Measurements from ENCODE around the gene SPHK1.

Gene SPHK1

GRCh38 chr17:76397184-76397583 is 12.8 kb downstream of the SPHK1 start:
- CTCF ChIA-PET: interaction anchor here (0.7 to 3.5 kb wide), 17 partner anchors 9 to 276 kb away, joined by 3 to 42 read pairs (median 5); partner anchors contain the start of gene SPHK1
- TF ChIP-seq NFRKB (IDR thresholded peaks at IDR 0.05) (no peak), ZNF384 (IDR thresholded peaks at IDR 0.05) (no peak), L3MBTL2 (conservative IDR thresholded peaks at IDR 0.05) (no peak), LEF1 (IDR thresholded peaks at IDR 0.05; ENCODE audit: borderline replicate concordance) (no peak), BHLHE40 (IDR thresholded peaks at IDR 0.05; ENCODE audit: borderline replicate concordance) (no peak), ELF4 (IDR thresholded peaks at IDR 0.05) (no peak), FOXK2 (IDR thresholded peaks at IDR 0.05) (no peak), FOXA1 (IDR thresholded peaks at IDR 0.05) (no peak), CTBP1 (IDR thresholded peaks at IDR 0.05; ENCODE audit: borderline replicate concordance) (no peak), FOXM1 (IDR thresholded peaks at IDR 0.05; ENCODE audit: borderline replicate concordance) (no peak), TARDBP (IDR thresholded peaks at IDR 0.05) (no peak), SUZ12 (IDR thresholded peaks at IDR 0.05) (no peak), SP1 (IDR thresholded peaks at IDR 0.05) (no peak), ARNT (IDR thresholded peaks at IDR 0.05) (no peak)
- TF ChIP-seq, protein P1, sequence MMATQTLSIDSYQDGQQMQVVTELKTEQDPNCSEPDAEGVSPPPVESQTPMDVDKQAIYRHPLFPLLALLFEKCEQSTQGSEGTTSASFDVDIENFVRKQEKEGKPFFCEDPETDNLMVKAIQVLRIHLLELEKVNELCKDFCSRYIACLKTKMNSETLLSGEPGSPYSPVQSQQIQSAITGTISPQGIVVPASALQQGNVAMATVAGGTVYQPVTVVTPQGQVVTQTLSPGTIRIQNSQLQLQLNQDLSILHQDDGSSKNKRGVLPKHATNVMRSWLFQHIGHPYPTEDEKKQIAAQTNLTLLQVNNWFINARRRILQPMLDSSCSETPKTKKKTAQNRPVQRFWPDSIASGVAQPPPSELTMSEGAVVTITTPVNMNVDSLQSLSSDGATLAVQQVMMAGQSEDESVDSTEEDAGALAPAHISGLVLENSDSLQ (IDR thresholded peaks at IDR 0.05): no peak
- no peak for DNase-seq (ENCODE audit: extremely low spot score)
- POLR2A ChIA-PET: interaction anchor here (1.1 to 2.6 kb wide), 4 partner anchors 21 to 275 kb away, joined by 3 to 23 read pairs (median 4); partner anchors contain the start of gene PRPSAP1

DNA sequence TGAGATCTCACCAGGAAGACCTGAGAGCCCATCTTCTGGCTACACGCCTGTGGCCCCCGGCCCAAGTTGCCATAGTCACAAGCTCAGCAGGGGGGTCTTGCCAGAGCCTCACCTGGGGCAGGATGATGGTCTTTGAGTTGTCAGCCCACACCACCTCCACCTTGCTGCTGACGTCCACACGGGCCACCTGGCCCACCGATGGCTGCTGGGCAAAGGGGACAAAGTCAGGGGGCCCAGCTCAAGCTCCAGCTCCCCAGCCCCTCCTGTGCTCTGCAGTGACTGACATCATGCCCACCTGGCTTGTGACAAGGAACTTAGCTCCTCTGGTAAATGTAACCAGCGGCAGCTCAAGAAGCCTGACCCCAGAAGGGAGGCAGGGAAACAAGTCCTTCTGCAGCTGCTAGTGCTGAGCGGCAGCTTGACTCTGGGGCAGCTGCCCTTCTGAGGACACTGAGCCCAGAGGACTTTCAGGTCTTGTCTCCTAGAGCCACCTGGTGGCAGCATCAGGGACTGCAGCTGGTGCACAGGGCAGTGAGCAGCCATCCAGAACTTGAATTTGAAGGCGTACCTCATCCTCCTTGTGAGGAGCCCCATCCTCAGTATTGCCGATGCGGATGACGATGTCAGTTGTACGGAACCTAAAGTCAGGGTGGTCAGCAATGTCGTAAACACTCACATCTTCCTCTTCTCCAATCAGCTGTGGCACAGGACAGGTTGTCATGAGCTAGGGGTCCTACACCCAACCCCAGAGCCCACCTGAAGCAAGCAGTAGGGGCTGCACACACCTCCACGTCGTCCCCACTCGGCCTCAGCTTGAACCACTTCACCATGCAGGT is 13.5 kb downstream of the SPHK1 start:
- DNase-seq (ENCODE audit: extremely low spot score): peak; percentile 90
- no peak for TF ChIP-seq TARDBP (IDR thresholded peaks at IDR 0.05)
- no peak for TF ChIP-seq FOXK2 (IDR thresholded peaks at IDR 0.05)
- TF ChIP-seq NFRKB (IDR thresholded peaks at IDR 0.05): no peak
- no peak for TF ChIP-seq ZNF384 (IDR thresholded peaks at IDR 0.05)
- TF ChIP-seq ARNT (IDR thresholded peaks at IDR 0.05): no peak
- TF ChIP-seq LEF1 (IDR thresholded peaks at IDR 0.05; ENCODE audit: borderline replicate concordance): no peak
- TF ChIP-seq L3MBTL2 (conservative IDR thresholded peaks at IDR 0.05): no peak
- TF ChIP-seq FOXA1 (IDR thresholded peaks at IDR 0.05): no peak
- no peak for TF ChIP-seq HDGF (IDR thresholded peaks at IDR 0.05; ENCODE audit: borderline replicate concordance)
- TF ChIP-seq CTBP1 (IDR thresholded peaks at IDR 0.05; ENCODE audit: borderline replicate concordance): no peak
- TF ChIP-seq FOXM1 (IDR thresholded peaks at IDR 0.05; ENCODE audit: borderline replicate concordance): no peak
- no peak for TF ChIP-seq ELF4 (IDR thresholded peaks at IDR 0.05)
- ChIA-PET POLR2A (interaction anchor here (1.1 to 2.6 kb wide), 5 partner anchors 22 to 274 kb away, joined by 3 to 23 read pairs (median 4); partner anchors contain the start of gene PRPSAP1), CTCF (interaction anchor here (0.6 to 3.5 kb wide), 29 partner anchors 8 to 276 kb away, joined by 3 to 42 read pairs (median 4); partner anchors contain the start of genes PRPSAP1 and SPHK1)

DNA sequence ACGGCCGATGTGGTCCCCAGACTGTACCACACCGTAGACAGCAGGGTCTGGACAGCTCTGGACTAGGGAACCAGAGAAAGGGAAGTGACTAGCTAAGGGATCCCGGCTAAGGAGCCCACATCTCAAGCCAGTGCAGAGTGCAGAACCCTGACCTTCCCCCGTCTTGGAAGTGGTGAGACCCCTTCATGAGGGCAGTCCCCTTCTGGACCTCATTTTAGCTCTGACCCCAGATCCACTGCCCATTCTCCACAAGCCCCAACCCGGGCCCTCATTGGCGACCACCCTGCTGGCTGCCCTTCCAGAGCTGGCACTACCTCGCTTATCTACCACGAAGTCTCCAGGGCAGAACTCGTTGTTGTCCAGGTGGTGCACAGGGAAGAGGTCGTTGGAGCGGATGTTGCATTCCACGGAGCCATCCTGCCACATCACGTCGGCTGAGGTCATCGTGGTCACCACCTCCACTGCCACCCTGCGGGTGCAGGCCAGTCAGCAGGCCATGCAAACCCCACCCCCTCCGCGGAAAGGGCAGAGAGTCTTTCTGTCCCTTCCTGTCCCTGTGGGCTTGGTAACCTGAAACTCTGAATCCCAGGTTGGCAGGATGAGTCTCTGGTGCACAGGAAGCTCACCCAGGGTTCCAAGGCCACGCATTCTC is 14.2 kb downstream of the SPHK1 start:
- ChIA-PET POLR2A (interaction anchor here (1.3 to 2.6 kb wide), 3 partner anchors 23 to 45 kb away, joined by 3 to 23 read pairs (median 3); partner anchors contain the start of gene PRPSAP1), CTCF (interaction anchor here (0.6 to 3.5 kb wide), 22 partner anchors 10 to 228 kb away, joined by 3 to 42 read pairs (median 5); partner anchors contain the start of genes PRPSAP1 and SPHK1)
- TF ChIP-seq TARDBP (IDR thresholded peaks at IDR 0.05): no peak
- no peak for TF ChIP-seq SP1 (IDR thresholded peaks at IDR 0.05)
- no peak for TF ChIP-seq SUZ12 (IDR thresholded peaks at IDR 0.05)
- no peak for TF ChIP-seq CTBP1 (IDR thresholded peaks at IDR 0.05; ENCODE audit: borderline replicate concordance)
- TF ChIP-seq FOXK2 (IDR thresholded peaks at IDR 0.05): no peak
- no peak for TF ChIP-seq BHLHE40 (IDR thresholded peaks at IDR 0.05; ENCODE audit: borderline replicate concordance)
- TF ChIP-seq ELF4 (IDR thresholded peaks at IDR 0.05): no peak
- TF ChIP-seq HDGF (IDR thresholded peaks at IDR 0.05; ENCODE audit: borderline replicate concordance): no peak
- no peak for TF ChIP-seq LEF1 (IDR thresholded peaks at IDR 0.05; ENCODE audit: borderline replicate concordance)
- no peak for TF ChIP-seq NFRKB (IDR thresholded peaks at IDR 0.05)
- no peak for TF ChIP-seq ZNF384 (IDR thresholded peaks at IDR 0.05)
- no peak for TF ChIP-seq FOXA1 (IDR thresholded peaks at IDR 0.05)
- TF ChIP-seq, protein P1 (IDR thresholded peaks at IDR 0.05): no peak
- TF ChIP-seq FOXM1 (IDR thresholded peaks at IDR 0.05; ENCODE audit: borderline replicate concordance): no peak
- no peak for TF ChIP-seq L3MBTL2 (conservative IDR thresholded peaks at IDR 0.05)
- no peak for TF ChIP-seq ARNT (IDR thresholded peaks at IDR 0.05)
- no peak for DNase-seq (ENCODE audit: extremely low spot score)

- TF ChIP-seq ZNF384 (IDR thresholded peaks at IDR 0.05) (no peak), NFRKB (IDR thresholded peaks at IDR 0.05) (no peak), ELF4 (IDR thresholded peaks at IDR 0.05) (no peak), L3MBTL2 (conservative IDR thresholded peaks at IDR 0.05) (no peak)
- DNase-seq (ENCODE audit: extremely low spot score): no peak
- CTCF ChIA-PET: interaction anchor here (1.6 to 3.5 kb wide), 5 partner anchors 13 to 97 kb away, joined by 5 to 42 read pairs (median 16); partner anchors contain the start of gene SPHK1
- POLR2A ChIA-PET: interaction anchor here (1.5 to 2.6 kb wide), 2 partner anchors 26 to 46 kb away, joined by 3 to 23 read pairs; partner anchors contain the start of gene PRPSAP1
These were observed 15.1 kb downstream of the SPHK1 start for GRCh38 chr17:76399175-76400172.

DNA sequence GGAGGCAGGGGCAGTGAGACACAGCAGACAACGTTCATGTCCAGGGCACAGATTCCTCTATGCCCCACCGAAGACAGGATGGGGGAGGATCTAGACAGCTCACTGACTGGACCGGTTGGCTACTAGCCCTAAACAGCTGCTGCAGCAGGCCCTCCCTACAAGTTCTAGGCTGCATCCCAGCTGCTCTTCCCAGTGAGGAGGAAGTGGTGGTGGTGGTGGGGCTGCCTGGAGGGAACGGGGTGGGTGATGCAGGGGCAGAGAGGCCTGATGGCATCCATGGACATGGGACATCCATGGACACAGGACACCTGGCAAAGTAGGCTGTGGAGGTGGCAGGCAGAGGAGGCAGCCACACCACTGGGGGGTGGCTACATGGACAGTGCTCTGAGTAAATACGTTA is 18.3 kb downstream of the SPHK1 start:
- no peak for DNase-seq (ENCODE audit: extremely low spot score)
- CTCF ChIA-PET: interaction anchor here (1.0 kb wide), 1 partner anchor 17 kb away, joined by 3 read pairs; no protein-coding TSS in a partner anchor
- TF ChIP-seq ELF4 (IDR thresholded peaks at IDR 0.05) (no peak), FOXA1 (IDR thresholded peaks at IDR 0.05) (no peak), CTBP1 (IDR thresholded peaks at IDR 0.05; ENCODE audit: borderline replicate concordance) (no peak), ARNT (IDR thresholded peaks at IDR 0.05) (no peak), BHLHE40 (IDR thresholded peaks at IDR 0.05; ENCODE audit: borderline replicate concordance) (no peak), TARDBP (IDR thresholded peaks at IDR 0.05) (no peak), SUZ12 (IDR thresholded peaks at IDR 0.05) (no peak), L3MBTL2 (conservative IDR thresholded peaks at IDR 0.05) (no peak), FOXM1 (IDR thresholded peaks at IDR 0.05; ENCODE audit: borderline replicate concordance) (no peak), ZNF384 (IDR thresholded peaks at IDR 0.05) (no peak), FOXK2 (IDR thresholded peaks at IDR 0.05) (no peak), HDGF (IDR thresholded peaks at IDR 0.05; ENCODE audit: borderline replicate concordance) (no peak), NFRKB (IDR thresholded peaks at IDR 0.05) (no peak)
- TF ChIP-seq, protein P1 (IDR thresholded peaks at IDR 0.05): no peak
- POLR2A ChIA-PET: no interaction called here
